Fibroblast of the aortic adventitia (primary cell): ENCODE data around the gene SEMA4D. TPM values are rescaled to one million over a fixed set of nuclear protein-coding genes. Genes with fewer than 3 reads are reported as not detected.

Experiments
- DNase-seq: peaks from one replicate; pipeline ENCODE4 v3.0.0-alpha.2; 2010; ENCODE audit warnings: low read depth
- H3K4me3 ChIP-seq: 2 replicates; pipeline ENCODE4 v1.5.1; 2011; ENCODE audit warnings: low read depth, mild to moderate bottlenecking, control low read depth, low read length, moderate library complexity
- CTCF ChIP-seq: IDR thresholded peaks from 2 replicates; pipeline ENCODE4 v1.5.1; 2011; ENCODE audit warnings: mild to moderate bottlenecking, low read length, control low read depth, inconsistent platforms; ENCODE audit not compliant: insufficient read depth
- total RNA-seq: library from RNA; depleted of rRNA; stranded (reverse); fragments of >200 nt; gene quantifications from 2 replicates; pipeline ENCODE4 v1.2.3, GENCODE V29; 2012; ENCODE audit warnings: low replicate concordance

SEMA4D gene
- total RNA-seq, 1 donor: 0.36 TPM

- no peak for TF ChIP-seq CTCF
- no peak overlapping the region for H3K4me3 ChIP-seq
- no peak for DNase-seq
Observed at GRCh38 chr9:89525446-89526374, 27.8 kb upstream of the SEMA4D start.

- DNase-seq: no peak
- TF ChIP-seq CTCF: no peak
- H3K4me3 ChIP-seq: no peak overlapping the region
Observed at GRCh38 chr9:89524963-89525362, 27.1 kb upstream of the SEMA4D start.

- TF ChIP-seq CTCF: no peak
- DNase-seq: no peak
Observed at GRCh38 chr9:89523948-89524347, 26.0 kb upstream of the SEMA4D start.

GRCh38 chr9:89522959-89523285 is 25.0 kb upstream of the SEMA4D start:
- no peak for TF ChIP-seq CTCF
- no peak for DNase-seq
- no peak overlapping the region for H3K4me3 ChIP-seq

More at GRCh38 chr9:89523948-89524347, 26.0 kb upstream of the SEMA4D start:
- no peak overlapping the region for H3K4me3 ChIP-seq

GRCh38 chr9:89522261-89522958 is 24.5 kb upstream of the SEMA4D start:
- no peak for TF ChIP-seq CTCF
- no peak for DNase-seq
- no peak overlapping the region for H3K4me3 ChIP-seq

- no peak for DNase-seq
- no peak overlapping the region for H3K4me3 ChIP-seq
- TF ChIP-seq CTCF: no peak
Observed at GRCh38 chr9:89519366-89519805, 21.5 kb upstream of the SEMA4D start.
